A673 (cell line): Measurements from ENCODE around the gene PSENEN. TPM values are rescaled to one million over a fixed set of nuclear protein-coding genes. Genes with fewer than 3 reads are reported as not detected.

Experiments
- BruUV-seq: library from RNA; stranded (reverse); fragments of 400-500 nt; replicated peaks from 2 replicates; lab custom pipeline; 2021; lab: Mats Ljungman, UMichigan
- CTCF ChIA-PET: fragments of 300-600 bp; sonication (Branson Sonifier 250); formaldehyde crosslinking; loops from one replicate; lab custom pipeline; 2022; ENCODE audit warnings: antibody characterized with exemption; lab: Charles Lee
- POLR2A ChIA-PET: fragments of 300-600 bp; sonication (Branson Sonifier 250); formaldehyde crosslinking; loops from one replicate; lab custom pipeline; 2022; ENCODE audit warnings: antibody characterized with exemption; ENCODE audit not compliant: low non-redundant PET; lab: Charles Lee
- DNase-seq: peaks from one replicate; pipeline ENCODE4 v3.0.0-alpha.2; 2015; ENCODE audit warnings: low spot score
- H3K27ac ChIP-seq: fragments of 200-600 bp; sonication (generic); 2 replicates; pipeline ENCODE4 v1.5.1; 2016; ENCODE audit warnings: mixed run types, low read depth, mild to moderate bottlenecking, mixed read lengths, antibody characterized with exemption, low read length; ENCODE audit not compliant: poor library complexity, severe bottlenecking
- H3K27me3 ChIP-seq: fragments of 200-600 bp; sonication (generic); replicated peaks from 2 replicates; pipeline ENCODE4 v1.6.1; 2017; ENCODE audit warnings: mixed run types, low read depth, mild to moderate bottlenecking, mixed read lengths, antibody characterized with exemption, low read length; ENCODE audit not compliant: insufficient read depth, poor library complexity
- H3K36me3 ChIP-seq: fragments of 200-600 bp; sonication (generic); 2 replicates; pipeline ENCODE4 v1.6.1; 2016; ENCODE audit warnings: mixed run types, mild to moderate bottlenecking, mixed read lengths, antibody characterized with exemption, low read length; ENCODE audit not compliant: insufficient read depth, poor library complexity, severe bottlenecking
- H3K4me1 ChIP-seq: fragments of 200-600 bp; sonication (generic); 2 replicates; pipeline ENCODE4 v1.6.1; 2017; ENCODE audit warnings: mixed run types, mild to moderate bottlenecking, mixed read lengths, antibody characterized with exemption, low read length; ENCODE audit not compliant: insufficient read depth, poor library complexity, severe bottlenecking
- H3K4me3 ChIP-seq: fragments of 200-600 bp; sonication (generic); 2 replicates; pipeline ENCODE4 v1.5.1; 2016; ENCODE audit warnings: low read depth, mixed run types, mild to moderate bottlenecking, mixed read lengths, low read length; ENCODE audit not compliant: poor library complexity, severe bottlenecking
- H3K9me3 ChIP-seq: fragments of 200-600 bp; sonication (generic); 2 replicates; pipeline ENCODE4 v1.6.1; 2016; ENCODE audit warnings: mixed run types, low read depth, mild to moderate bottlenecking, mixed read lengths, antibody characterized with exemption, low read length; ENCODE audit not compliant: poor library complexity, severe bottlenecking
- CTCF ChIP-seq: fragments of 300-800, 200-600 bp; sonication (generic); conservative IDR thresholded peaks from 2 replicates; pipeline ENCODE4 v1.5.1; 2017; ENCODE audit warnings: low read depth, mild to moderate bottlenecking, antibody characterized with exemption, low read length, moderate library complexity, mixed read lengths
- EZH2 ChIP-seq: fragments of 200-600 bp; sonication (generic); IDR thresholded peaks from 2 replicates; pipeline ENCODE4 v1.6.1; 2017; ENCODE audit warnings: borderline replicate concordance, low read depth, mild to moderate bottlenecking, mixed read lengths, antibody characterized with exemption, low read length; ENCODE audit not compliant: poor library complexity, severe bottlenecking
- intact Hi-C: fragments of 100-400 bp; cut with micrococcal nuclease; formaldehyde crosslinking; loops from one replicate; pipeline ENCODE4 v1.10.0; 2022; ENCODE audit not compliant: unreplicated experiment
- total RNA-seq: library from RNA; stranded (reverse); gene quantifications from 2 replicates; pipeline ENCODE4 v1.2.3, GENCODE V29; 2021

The PSENEN gene
- total RNA-seq, 1 experiment from 2014 or later: 58.8 TPM

- BruUV-seq: TSS peak; percentile 31
- ChIA-PET POLR2A (no interaction called here), CTCF (no interaction called here)
- no peak for TF ChIP-seq CTCF
- no peak for TF ChIP-seq EZH2
- Histone ChIP-seq H3K27ac (peak overlapping the region; percentile 90), H3K36me3 (peaks cover 41% of the 10 kb centered on the region), H3K27me3 (no peaks in the 10 kb centered on the region), H3K9me3 (no peaks in the 10 kb centered on the region), H3K4me1 (peaks cover 8% of the 10 kb centered on the region), H3K4me3 (peak overlapping the region; percentile 96)
- intact Hi-C loops: no loop called here
- no peak for DNase-seq
Measured at GRCh38 chr19:35719402-35720162, 25.9 kb upstream of the PSENEN start.

- ChIA-PET POLR2A (no interaction called here), CTCF (no interaction called here)
- no TSS peak for BruUV-seq
- DNase-seq: no peak
- intact Hi-C loops: no loop called here
- Histone ChIP-seq H3K4me1 (peaks cover 8% of the 10 kb centered on the region), H3K36me3 (peaks cover 47% of the 10 kb centered on the region), H3K4me3 (no peak overlapping the region), H3K27me3 (no peaks in the 10 kb centered on the region), H3K27ac (no peak overlapping the region), H3K9me3 (no peaks in the 10 kb centered on the region)
- TF ChIP-seq CTCF (no peak), EZH2 (no peak)
Measured at GRCh38 chr19:35720163-35720524, 25.3 kb upstream of the PSENEN start.

GRCh38 chr19:35720648-35721047 lies 24.8 kb upstream of the PSENEN start:
- CTCF ChIA-PET: no interaction called here
- no peak overlapping the region for H3K4me3 ChIP-seq
- no peak for DNase-seq
- H3K4me1 ChIP-seq: peaks cover 8% of the 10 kb centered on the region
- H3K27me3 ChIP-seq: no peaks in the 10 kb centered on the region
- no peaks in the 10 kb centered on the region for H3K9me3 ChIP-seq
- no peak overlapping the region for H3K27ac ChIP-seq
- POLR2A ChIA-PET: no interaction called here
- intact Hi-C loops: no loop called here
- TF ChIP-seq CTCF: no peak
- TF ChIP-seq EZH2: no peak
- H3K36me3 ChIP-seq: peaks cover 52% of the 10 kb centered on the region
- no TSS peak for BruUV-seq
